Measurements from ENCODE around the gene ACAA2.

DNA sequence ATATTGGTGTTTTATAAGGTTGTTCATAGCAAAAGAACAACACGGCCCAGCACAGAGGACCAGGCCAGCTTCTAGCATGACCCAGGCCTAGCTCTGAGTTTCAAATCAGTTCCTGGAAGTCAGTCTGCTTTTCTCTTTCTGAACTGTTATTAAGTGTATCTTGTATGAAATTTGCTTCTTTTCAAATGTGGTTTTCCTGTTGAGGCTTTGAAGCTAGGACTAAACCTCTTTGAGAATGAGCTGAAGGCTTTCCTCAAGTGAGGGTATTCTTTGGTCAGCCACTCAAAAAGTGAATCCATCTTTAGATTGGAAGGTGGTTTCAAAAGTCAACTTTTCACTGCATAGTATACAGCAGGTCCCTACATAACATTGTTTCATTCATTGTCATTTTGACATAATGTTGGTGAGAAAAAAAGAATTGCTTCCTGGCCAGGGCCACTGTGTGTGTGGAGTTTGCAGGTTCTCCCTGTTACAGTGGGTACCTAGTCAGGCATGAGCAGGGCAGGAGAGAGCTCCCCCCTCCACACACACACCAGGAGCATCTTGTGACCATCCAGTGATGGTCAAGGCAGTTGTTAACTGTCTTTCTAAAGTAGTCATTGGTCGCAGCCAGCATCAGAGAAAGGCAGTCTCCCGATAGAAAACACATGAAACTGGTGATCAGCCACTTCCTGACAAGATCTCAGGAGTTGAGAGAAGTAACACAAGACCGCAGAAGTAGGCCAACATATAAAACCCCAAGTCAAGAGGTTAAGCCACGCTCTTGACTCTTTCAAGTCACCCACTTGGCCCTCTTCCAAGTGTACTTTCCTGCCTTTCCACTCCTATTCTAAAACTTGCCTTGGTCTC, 6.7 kb upstream of the ACAA2 start:
- TF ChIP-seq, protein P1, sequence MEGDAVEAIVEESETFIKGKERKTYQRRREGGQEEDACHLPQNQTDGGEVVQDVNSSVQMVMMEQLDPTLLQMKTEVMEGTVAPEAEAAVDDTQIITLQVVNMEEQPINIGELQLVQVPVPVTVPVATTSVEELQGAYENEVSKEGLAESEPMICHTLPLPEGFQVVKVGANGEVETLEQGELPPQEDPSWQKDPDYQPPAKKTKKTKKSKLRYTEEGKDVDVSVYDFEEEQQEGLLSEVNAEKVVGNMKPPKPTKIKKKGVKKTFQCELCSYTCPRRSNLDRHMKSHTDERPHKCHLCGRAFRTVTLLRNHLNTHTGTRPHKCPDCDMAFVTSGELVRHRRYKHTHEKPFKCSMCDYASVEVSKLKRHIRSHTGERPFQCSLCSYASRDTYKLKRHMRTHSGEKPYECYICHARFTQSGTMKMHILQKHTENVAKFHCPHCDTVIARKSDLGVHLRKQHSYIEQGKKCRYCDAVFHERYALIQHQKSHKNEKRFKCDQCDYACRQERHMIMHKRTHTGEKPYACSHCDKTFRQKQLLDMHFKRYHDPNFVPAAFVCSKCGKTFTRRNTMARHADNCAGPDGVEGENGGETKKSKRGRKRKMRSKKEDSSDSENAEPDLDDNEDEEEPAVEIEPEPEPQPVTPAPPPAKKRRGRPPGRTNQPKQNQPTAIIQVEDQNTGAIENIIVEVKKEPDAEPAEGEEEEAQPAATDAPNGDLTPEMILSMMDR (optimal IDR thresholded peaks at IDR 0.05 in 1 of 3, IDR thresholded peaks at IDR 0.05 in 1 of 3, conservative IDR thresholded peaks at IDR 0.05 in 1 of 3; ENCODE audit: extremely low read depth in 1 of 3, insufficient read depth in 2 of 3, low read length in 3 of 3): no peak
- TF ChIP-seq EZH2 (IDR thresholded peaks at IDR 0.05; ENCODE audit: low read length): no peak

All from keratinocyte (primary cell).